GDM1 (cell line): Measurements from ENCODE around the gene MYBPC1.
A peak's percentile ranks its signal among the peaks of the same experiment; 100 is the strongest.
"Not testable (repeated sequence)": the region's sequence is repeated elsewhere in the genome, so short reads cannot be mapped to it uniquely, and the experiment has no call there.

Experiments
- DNase-seq: peaks from one replicate; lab custom pipeline; 2025; lab: John Stamatoyannopoulos, UW

The MYBPC1 gene

DNA sequence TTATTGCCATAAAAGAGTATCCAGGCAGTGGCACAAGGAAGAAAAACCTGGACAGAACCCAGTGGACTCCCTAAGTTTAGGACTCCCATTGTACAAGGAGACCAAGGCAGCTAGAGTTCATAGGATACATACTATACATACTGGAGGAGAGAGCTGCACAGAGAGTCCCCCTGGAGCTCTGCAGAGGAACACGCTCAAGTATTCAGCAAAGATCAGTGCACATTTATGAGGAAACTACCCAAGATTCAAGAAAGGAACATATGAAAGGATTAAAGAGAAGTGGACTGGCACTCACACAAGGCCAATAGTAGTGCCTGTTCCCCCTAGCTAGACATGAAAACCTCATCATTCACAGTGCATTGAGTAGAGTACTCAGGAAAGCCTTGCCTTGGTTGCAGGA, 59.7 kb downstream of the MYBPC1 start:
- no peak for DNase-seq

GRCh38 chr12:101655393-101655792, 60.6 kb downstream of the MYBPC1 start:
- no peak for DNase-seq

GRCh38 chr12:101660662-101661061, 65.9 kb downstream of the MYBPC1 start:
- not testable (repeated sequence) for DNase-seq

GRCh38 chr12:101663298-101663697, 68.5 kb downstream of the MYBPC1 start:
- DNase-seq = no peak

DNA sequence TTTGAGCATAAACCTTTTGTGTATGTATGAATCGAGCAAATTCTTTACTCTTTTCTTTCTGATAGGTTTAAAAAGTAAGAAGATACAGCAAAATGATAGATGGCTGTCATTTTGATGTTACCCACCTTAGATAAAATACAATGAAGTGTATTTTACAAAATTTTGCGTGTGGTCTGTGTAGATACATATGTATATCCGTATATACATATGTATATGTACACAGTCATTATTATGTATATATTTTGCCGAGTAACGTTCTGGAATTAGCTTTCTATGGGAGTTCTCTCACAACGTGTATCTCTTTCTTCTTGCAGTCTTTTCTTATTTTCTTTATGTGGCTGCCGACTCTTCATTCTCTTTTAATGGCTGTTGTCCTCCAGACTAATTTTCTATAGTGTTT, 70.2 kb downstream of the MYBPC1 start:
- DNase-seq = no peak

- DNase-seq = no peak
Observed at GRCh38 chr12:101666052-101666728, 71.4 kb downstream of the MYBPC1 start.

GRCh38 chr12:101667591-101667990, 72.8 kb downstream of the MYBPC1 start:
- no peak for DNase-seq

GRCh38 chr12:101670007-101670671, 75.4 kb downstream of the MYBPC1 start:
- peak; percentile 75 for DNase-seq

DNA sequence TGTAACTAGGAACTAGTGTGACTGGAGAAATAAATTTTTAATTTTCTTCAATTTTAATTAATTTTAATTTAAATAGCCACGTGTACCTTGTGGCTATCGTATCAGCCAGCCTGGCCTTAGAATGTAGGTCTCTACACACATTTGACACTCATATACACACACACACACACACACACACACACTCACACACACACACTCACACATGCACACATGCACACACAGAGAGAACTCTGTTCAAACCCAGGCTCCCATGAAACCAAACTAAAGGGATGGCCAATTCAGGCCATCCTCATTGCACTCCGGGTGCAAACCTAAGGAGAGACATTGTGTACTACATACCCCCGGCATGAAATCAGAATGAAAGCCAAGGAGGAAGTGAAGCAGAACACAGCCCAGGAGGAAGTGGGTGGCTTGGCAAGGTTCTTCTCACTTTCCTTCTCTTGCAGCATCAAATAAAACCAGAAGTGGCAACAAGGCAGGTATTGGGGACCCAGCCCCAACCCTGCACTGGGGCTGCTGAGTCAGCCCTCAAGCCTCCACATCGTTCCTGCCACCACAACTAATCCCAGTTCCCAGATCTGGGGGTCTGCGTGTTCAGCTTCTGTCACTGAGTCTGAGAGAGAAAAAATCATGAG, 76.5 kb downstream of the MYBPC1 start:
- DNase-seq = peak; percentile 50

DNA sequence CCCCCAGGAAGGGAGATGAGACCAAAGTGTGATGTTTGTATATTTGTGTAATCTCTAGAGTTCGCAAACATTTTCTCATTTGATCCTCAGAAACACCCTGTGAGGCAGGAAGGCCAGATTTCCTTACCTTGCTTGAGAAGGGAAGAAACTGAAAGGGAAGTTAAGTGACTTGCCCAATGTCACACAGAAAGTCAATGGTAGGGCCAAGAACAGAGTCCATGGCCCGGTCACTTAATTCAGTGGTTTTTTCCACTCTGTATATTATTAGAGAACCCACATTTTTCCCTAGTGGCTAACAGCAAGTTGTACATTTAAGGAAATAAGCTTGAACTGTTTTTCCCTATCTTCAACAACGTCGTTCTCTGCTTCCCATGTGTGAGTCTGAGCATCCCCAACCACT, 77.1 kb downstream of the MYBPC1 start:
- no peak for DNase-seq

- DNase-seq = no peak
Observed at GRCh38 chr12:101675555-101675954, 80.8 kb downstream of the MYBPC1 start.

GRCh38 chr12:101676497-101676896, 81.7 kb downstream of the MYBPC1 start:
- DNase-seq = not testable (repeated sequence)

DNA sequence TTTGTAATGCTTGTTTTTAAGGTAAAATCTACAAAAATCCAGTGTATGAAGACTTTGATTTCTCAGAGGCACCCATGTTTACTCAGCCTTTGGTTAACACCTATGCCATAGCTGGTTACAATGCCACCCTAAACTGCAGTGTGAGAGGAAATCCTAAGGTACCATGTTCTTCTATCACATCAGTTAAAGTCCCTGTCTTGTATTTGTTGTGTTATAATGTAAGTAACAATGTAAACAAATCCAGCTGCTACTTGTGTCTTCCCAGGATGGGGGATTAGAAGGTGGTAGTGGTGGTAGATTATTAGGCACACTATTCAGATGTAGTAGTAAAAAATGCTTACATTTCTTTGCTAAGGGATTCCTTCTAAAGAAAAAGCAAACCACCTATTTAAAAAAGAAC, 83.3 kb downstream of the MYBPC1 start:
- no peak for DNase-seq

- DNase-seq = no peak
Observed at GRCh38 chr12:101680240-101680639, 85.5 kb downstream of the MYBPC1 start.

DNA sequence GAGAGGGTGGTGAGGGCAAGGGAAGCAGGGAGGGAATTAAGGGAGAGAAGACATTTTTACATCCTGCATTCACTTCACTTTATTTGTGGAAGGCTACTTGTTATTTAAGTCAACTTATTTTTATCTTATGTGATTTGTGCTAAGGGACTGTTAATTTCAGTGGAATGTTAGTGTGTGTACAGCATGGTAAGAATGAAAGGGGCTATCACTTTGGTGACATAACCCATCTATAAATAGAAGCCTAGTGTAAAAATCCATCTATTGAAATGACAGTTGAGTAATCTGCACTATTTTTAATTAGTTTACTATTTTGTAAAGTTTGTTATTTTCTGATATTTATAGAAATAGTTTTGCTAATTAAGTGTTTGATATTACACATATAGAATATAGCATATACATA, 85.9 kb downstream of the MYBPC1 start:
- no peak for DNase-seq

GRCh38 chr12:101681627-101682026, 86.9 kb downstream of the MYBPC1 start:
- not testable (repeated sequence) for DNase-seq

DNA sequence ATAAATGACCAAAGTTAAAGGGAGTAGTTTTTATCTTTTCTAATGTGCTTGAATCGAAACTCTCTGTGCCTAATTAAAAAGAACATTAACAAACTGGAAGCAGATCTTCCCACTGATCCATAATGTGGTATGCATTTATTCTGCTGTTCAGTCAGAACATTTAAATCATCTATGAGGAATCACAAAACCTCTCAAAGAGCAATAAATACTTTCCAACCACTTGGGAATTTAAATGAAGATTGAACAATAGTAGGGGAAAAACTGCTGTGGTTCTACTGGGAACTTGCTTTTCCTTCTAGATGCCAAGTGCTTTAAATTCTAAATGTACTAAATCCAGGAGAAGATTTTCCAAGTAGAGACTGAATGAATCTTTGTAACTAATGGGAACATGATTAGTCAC, 90.3 kb downstream of the MYBPC1 start:
- DNase-seq = no peak

GRCh38 chr12:101686176-101686575, 91.4 kb downstream of the MYBPC1 start:
- DNase-seq = no peak

- no peak for DNase-seq
Observed at GRCh38 chr12:101690544-101691098, 95.8 kb downstream of the MYBPC1 start.

GRCh38 chr12:101691503-101692096, 96.8 kb downstream of the MYBPC1 start:
- DNase-seq = no peak

DNA sequence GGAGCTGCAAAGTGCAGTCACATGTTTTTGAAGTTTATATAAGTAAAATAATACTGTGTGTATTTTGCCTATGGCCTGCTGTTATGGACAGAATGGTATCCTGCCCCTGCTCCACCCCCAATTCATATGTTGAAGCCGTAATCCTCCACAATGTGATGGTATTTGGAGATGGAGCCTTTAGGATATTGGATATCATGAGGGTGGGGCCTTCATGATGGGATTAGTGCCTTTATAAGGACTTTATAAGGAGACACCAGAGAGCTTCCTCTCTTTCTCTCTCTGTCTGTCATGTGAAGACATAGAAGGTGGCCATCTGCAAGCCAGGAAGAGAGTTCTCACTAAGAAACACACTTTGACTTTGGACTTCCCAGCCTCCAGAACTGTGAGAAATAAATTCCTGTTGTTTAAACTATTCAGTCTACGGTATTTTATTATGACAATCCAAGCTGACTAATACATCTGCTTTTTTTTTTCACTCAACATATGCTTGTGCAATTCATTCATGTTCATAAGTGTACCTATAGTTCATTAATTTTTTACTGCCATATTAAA, 99.6 kb downstream of the MYBPC1 start:
- no peak for DNase-seq

GRCh38 chr12:101694986-101695385, 100.2 kb downstream of the MYBPC1 start:
- no peak for DNase-seq
